GM12874 (cell line): Measurements from ENCODE around the gene WIZ.

Experiments
- TF ChIP-seq, protein P1 (sequence below): IDR thresholded peaks from 2 replicates; pipeline ENCODE4 v1.5.1; 2011; ENCODE audit warnings: low read depth, mild to moderate bottlenecking, control low read depth, low read length, moderate library complexity; ENCODE audit not compliant: insufficient read depth

WIZ gene

DNA sequence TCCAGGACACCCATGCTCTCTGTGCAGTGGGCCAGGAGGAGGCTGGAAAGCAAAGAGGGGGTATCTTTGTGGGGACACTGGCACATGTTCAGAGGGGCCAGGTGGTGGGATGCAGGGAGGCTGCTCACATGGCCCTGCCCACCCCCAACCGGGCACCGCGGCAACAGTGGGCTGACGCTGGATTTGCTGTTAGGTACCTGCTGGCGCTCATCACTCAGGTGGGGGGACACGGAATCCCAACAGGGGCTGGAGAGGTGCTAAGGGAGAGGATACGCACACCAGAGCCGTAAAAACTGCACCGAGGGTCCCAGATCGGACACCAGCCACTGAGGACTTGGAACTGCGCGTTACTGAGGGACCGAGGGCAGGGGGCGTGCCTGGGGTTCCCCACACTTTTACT is 50.1 kb downstream of the WIZ start:
- TF ChIP-seq, protein P1, sequence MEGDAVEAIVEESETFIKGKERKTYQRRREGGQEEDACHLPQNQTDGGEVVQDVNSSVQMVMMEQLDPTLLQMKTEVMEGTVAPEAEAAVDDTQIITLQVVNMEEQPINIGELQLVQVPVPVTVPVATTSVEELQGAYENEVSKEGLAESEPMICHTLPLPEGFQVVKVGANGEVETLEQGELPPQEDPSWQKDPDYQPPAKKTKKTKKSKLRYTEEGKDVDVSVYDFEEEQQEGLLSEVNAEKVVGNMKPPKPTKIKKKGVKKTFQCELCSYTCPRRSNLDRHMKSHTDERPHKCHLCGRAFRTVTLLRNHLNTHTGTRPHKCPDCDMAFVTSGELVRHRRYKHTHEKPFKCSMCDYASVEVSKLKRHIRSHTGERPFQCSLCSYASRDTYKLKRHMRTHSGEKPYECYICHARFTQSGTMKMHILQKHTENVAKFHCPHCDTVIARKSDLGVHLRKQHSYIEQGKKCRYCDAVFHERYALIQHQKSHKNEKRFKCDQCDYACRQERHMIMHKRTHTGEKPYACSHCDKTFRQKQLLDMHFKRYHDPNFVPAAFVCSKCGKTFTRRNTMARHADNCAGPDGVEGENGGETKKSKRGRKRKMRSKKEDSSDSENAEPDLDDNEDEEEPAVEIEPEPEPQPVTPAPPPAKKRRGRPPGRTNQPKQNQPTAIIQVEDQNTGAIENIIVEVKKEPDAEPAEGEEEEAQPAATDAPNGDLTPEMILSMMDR = no peak

DNA sequence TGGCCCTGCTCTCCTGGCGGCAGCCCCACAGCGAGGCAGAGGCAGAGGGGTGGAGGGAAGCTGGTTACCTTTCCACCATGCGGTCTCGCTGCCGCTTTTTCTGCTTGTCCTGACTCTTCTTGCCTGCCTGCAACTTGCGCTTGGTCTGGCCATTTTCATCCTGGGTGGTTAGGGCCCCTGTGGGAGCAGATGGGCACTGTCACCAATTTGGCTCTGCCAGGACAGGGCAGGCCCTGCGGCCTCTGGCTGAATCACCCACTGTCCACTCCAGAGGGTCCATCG is 50.6 kb downstream of the WIZ start:
- TF ChIP-seq, protein P1 = no peak

DNA sequence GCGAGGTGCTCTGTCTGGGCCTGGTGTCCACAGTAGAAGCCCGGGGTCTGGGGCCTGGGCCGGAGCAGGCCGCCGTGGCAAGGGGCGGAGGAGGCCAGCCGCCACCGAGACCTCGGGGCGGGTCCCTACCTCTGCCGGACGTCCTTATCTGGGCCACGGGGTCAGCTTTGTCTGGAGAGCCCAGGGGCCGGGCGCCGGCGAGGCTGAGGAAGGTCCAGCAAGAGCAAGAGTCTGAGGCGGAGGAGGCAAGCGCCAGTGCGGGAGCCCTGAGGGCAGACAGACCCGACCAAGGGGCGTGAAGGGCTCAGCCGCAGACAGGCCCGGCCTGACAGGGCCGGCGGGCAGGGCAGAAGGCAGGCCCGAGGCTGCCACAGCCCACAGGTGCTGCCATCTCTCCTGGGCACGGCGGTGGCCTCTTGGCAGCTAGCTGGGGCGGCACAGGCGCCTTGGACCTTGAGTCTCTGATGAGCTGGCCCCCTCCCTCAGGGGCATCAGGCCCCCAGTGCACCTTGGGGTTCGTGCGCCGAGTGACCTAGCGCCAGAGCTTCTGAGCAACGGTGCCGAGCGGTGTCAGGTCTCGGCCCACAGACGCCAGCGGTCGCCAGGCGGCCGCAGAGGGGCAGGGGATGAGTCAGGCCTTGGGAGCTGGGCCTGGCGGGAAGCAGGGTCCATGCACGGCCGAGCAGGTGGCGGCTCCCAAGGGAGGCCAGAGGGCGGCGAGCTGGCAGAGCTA is 51.1 kb downstream of the WIZ start:
- TF ChIP-seq, protein P1 = no peak

DNA sequence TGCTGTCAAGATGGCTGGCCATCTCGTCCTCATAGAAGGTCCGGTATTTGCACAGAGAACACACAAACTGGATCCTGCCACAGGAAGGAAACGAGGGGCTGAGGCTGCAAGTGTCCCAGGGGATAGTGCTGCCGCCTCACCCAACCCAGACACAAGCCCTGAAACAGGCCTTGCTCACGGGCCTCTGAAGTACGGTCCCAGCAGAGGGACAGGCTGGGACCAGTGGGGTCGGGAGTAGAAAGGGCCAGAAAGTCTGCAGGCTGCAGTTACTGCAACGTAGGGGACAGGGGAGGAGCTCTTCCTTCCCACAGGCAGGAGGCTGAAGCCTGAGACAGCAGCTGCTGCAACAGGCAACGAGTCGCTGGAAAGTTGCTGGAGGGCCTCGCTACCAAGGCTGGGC is 52.0 kb downstream of the WIZ start:
- TF ChIP-seq, protein P1 = no peak

DNA sequence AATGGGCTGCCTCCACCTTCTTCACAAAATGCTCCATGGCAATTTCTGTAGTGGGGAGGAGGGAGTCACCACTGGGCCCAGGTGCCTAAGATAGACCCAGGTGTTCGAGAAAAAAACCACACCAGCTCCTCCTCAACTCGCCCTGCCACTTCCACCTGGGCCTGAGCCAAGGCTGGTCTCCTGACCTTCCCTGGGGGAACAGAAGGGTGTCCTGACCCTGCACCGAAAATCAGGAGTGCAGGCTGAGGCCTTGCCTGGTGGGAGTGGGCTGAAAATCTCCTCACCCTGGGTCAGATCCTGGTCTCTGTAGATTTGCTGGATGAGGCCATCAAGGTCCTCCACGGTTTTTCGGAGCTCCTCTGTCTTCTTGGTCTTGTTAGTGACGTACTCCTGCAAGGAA is 52.5 kb downstream of the WIZ start:
- TF ChIP-seq, protein P1 = no peak

DNA sequence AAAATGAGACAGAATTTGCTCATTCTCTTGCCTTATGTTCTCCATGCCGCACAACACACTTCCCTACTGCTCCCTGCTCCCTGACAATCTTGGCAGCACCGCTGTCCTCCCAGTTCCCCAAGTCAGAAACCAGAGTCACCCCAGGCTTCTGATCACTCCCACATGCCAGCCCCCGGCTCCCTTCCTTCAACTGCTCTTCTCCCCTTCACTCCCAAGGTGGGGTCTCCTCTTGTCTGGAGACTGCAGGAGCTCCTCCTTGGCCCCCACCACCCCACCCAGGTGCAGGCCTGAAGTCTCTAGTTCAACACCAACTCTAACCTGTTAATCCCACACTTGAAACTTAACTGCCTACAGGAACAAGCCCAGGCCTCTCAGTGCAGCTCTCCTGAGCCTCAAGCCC is 53.3 kb downstream of the WIZ start:
- TF ChIP-seq, protein P1 = no peak

DNA sequence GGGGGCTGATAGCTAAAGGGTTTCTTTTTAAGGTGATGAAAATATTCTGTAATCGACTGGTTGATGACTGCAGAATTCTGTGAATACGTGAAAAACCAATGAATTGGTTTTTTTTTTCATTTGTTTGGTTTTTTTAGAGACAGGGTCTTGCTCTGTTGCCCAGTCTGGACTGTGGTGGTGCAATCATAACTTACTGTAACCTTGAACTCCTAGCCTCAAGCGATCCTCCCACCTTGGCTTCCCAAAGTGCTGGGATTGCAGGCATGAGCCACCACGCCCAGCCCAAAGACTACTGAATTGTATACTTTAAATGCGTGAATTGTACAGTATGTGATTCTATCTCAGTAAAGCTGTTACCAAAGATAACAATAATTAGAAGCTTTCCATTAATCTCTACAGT is 55.3 kb downstream of the WIZ start:
- TF ChIP-seq, protein P1 = no peak
